TTC549 (cell line): Measurements from ENCODE around the gene SPATS2L.
"Not testable (repeated sequence)": the region's sequence is repeated elsewhere in the genome, so short reads cannot be mapped to it uniquely, and the experiment has no call there.

ENCODE experiments used
- FAIRE-seq: peaks from 2 replicates; lab custom pipeline; 2012; peaks lifted over from hg19 to GRCh38; lab: Jason Lieb, UNC

Gene SPATS2L

DNA sequence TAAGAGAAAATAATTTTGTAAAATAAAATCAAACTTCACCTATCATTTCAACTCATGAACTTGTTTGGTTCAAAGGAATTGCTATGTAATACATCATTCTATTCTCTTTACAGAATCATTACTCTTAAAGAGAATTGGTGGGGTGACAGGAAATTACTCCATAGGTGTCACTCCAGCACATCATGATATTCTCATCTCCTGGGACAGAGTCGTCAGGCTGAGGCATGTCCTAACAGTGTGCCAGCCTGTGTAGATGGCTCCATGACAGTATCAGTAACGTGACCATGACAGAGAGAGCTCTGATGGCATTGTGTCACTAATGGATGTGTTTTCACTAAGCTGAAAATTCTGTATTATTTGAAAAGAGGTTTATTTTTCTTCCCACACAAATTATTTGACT, 13.9 kb downstream of the SPATS2L start:
- no peak for FAIRE-seq

DNA sequence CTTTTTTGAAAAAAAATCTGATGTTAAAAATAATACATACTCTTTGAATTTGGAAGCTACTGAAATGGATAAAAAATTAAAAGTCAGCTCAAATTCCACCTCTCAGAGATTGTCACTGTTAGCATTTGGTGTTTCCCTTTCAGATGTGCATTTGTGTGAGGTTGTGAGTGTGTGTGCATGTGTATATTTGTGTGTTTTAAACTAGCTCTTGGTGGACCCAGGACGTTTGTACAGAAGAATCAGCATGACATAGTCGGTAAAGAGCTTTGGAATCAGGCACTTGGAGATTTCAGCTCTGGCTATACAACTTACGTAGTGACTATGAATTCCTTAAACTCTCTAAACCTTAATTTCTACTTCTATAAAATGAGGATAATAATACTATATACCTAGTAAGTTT, 14.5 kb downstream of the SPATS2L start:
- FAIRE-seq = no peak

DNA sequence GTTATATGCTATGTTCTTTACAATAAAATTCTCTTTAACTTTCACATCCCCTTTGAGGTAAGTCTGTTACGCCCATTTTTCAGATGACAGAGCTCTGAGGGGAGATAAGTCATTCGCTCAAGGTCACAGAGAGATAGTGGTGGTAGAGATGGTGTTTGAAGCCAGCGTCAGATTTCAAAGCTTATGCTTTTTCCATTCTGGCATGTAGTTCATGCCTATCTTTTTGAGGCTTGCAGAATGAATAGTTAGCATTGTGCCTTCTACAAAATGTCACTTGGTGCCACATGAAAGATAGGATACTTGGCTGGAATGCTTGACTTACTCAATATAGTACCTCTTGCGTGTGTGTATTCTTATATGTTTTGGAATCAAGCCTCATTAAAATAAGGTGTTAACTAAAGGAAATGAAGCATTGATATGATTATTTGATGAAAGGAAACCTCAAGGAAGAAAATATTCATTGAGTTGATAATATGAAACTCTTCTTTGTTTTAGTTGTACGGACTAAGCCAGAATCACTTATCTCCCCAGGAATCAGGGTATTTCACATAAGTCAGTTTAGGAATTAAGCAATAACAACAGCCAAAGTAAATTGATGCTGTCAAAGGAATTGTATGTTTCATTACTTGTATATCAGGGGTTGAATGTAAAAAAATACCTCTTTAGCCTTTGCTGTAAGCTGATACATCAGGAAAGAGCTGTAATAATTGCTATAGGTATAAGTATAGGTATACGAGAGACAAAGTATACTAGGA, 15.5 kb downstream of the SPATS2L start:
- no peak for FAIRE-seq

DNA sequence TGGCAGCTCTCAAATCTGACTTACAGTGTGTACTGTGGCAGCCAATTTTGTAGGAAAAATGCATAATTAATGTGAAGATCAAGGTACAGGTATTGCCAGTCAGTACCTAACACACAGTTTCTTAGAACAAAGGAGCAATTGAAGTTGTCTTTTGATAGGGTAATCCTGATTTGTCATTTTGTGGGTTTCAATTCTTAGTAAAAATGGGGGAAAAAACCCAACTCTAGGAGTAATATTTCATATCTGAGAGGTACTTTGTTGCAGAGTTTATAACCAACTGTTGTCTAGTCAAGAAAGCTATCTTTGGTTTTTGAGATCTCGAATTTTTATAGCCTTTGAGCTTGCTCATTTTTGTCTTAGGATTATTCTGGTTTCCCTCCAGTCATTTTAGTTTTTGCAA, 16.1 kb downstream of the SPATS2L start:
- FAIRE-seq = no peak

DNA sequence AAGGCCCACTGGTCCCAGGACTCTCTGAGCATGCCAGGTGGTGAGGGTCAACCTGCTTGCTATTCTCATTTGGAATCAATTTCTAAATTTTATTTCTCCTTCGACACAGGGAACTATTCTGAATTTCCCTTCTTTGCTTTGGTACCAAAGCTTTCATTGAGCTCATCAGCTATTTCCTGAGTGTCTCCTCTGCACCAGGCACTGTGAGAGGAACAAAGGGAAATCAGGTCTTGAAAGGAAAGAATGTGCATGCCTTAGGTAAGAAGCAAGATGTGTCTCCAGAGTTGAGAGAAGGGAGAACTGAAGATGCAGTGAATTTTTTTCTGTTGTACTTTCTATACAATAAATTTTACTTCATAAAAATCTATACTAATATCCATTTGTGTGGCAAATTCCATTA, 17.9 kb downstream of the SPATS2L start:
- FAIRE-seq = no peak

DNA sequence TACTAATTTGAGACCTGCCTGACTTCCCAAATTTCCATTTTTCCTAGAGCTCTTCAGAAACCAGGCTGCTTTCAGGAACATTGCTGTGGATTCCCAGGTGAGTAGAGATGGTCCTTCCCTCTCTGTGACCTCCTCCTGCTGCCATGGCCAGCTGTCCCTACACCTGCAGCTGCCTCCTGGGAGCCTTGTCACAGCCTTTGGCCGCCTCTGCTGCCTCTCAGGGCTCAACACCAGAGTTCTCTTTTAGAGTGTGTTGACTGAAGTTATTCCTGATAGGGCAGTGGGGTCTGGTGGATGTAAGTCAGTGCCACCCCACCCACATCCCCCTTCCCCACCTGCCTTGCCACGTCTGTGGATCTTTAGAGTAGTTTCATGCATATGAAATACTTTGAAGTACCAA, 22.9 kb downstream of the SPATS2L start:
- no peak for FAIRE-seq

DNA sequence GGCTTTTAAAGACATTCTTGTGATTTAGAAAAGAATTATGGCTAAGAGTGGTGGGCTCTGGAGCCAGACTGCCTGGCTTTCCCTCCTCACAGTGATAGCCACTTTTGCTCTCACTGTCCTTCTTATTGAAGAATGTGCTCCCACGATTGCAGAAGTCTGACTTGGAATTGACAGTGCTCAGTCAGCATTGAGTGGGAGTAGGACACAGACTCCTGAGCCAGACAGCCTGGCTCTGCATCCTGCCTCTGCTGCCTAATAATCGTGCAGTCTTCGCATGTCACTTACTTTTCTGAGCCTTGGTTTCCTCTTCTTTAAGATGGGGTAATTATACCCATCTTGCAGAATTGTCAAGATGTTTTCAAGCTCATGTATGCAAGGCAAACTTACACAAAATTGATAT, 23.3 kb downstream of the SPATS2L start:
- no peak for FAIRE-seq

DNA sequence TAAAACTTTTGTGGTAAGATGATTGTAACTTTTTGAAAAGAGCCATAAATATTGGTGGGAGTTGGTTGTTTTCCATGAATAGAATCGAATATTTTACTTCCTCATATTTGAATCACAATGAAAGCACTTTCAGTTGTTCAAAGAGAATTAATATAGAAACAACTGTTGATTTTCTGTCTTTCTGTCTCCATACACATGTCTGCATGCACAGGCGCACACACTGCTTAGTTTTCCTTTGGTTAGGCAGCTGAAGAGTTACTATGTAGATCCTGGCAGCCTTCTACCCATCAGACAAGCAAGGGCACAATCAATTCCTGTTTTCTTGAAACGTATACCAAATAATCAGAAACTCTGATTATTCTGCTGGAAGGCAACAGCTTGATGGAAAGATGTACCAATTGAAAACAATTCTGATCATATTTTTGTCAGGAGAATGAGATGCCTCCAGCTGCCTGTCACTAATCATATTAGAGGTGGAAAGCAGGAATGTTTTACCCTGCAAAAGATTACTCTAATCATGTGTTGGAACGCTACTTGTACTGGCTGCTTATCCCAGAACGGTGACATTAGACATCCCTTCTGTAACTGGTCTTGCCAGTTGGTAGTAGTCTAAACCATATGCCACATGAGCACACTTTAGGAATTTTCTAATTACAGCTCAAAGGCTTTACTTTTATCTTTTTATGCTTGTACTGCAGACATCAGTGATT, 24.0 kb downstream of the SPATS2L start:
- FAIRE-seq = no peak

DNA sequence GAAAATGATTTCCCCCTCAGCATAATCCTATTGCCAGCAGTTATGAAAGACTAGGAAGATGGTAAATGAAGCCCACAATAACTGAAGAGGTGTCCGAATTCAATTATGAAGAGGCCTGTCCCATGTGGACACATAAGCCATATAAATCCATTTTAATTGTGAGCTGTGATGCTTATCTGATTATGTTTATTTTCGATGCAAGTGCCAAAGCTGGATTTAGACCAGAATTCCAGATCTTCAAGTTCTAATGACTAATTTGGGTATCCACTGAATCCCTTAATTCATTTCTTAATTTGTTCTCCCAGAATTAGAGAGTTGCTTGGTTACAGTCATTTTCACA, 24.5 kb downstream of the SPATS2L start:
- FAIRE-seq = no peak

DNA sequence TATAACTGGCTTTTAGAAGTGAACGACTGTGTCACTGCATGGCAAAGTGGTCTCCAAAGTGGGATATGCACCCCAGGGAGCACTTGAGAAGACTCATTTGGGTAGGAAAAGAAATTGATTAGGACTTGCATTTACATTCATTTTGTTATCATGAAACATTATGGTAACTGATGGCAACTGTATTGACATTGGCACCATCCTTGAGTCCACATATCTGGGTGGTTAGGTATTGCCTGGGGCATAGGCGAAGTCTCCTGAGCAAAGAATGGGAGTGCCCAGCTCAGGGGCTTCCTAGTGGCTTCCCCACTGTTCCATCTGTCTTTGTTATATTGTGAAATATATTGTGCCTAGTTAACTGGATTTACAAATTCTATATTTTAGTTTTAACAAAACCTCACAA, 29.2 kb downstream of the SPATS2L start:
- FAIRE-seq = no peak

DNA sequence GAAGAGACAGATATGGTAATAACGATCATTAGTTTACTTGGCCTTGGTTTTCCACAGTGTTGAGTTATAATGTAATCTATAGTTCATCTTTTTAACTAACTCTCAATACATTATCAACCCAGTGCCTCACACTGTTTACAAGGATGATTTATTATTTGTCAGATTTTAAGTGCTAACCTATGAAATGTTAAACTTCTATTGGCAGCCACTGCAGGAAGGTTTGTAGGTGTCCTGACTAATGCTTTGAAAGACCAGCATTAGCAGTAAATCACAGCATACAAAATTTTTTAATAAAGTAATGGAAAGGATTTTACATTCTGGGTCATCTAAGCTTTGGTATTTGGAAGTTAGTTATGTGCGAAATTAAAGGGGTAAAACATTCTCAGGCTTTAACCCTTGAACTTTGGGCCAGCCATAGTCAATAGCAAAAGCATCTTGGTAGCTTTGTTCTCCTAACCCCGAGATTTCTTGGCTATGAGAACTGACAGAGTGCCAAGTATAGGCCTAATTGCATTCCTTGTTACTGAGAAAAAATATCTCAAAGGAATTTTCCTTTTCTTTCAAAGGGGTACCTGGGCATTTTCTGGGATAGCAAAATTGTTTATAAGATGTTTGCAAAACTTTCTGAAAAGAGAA, 30.6 kb downstream of the SPATS2L start:
- no peak for FAIRE-seq

DNA sequence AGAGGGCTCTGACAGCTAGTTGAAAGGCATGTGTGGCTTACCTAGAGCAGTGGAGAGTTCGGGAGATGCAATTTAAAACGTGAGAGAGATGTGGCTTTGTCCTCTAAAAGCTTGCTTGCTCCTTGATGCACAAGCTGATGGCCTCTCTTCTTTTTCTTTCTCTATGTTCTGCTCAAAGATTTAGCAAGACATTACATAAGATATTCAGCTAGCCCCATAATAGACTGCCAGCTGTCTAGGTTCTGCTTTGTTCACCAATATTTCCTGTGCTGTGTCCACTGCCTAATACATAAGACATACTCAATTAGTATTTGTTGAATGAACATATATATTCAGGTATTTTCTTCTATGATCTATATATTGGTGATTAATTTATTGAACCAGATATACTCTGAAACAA, 31.1 kb downstream of the SPATS2L start:
- FAIRE-seq = no peak

DNA sequence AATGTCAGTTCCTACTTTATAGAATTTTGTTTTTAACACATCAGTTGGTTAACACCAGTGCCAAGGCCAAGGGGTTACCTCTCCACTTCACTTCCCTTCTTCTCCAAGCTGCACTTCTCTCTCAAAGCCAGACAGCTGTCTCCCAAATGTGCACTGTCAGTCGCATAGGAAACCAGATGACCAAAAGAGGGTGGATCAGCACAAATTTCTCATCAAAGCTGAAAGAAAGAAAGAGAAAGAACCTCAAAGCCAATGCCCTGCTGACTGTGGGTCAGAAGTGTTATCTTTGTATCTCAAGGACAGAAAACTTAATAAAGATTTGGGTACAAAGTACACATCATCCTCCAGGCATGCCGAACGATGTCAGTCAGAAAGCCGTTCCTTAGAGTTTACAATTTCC, 32.2 kb downstream of the SPATS2L start:
- no peak for FAIRE-seq

DNA sequence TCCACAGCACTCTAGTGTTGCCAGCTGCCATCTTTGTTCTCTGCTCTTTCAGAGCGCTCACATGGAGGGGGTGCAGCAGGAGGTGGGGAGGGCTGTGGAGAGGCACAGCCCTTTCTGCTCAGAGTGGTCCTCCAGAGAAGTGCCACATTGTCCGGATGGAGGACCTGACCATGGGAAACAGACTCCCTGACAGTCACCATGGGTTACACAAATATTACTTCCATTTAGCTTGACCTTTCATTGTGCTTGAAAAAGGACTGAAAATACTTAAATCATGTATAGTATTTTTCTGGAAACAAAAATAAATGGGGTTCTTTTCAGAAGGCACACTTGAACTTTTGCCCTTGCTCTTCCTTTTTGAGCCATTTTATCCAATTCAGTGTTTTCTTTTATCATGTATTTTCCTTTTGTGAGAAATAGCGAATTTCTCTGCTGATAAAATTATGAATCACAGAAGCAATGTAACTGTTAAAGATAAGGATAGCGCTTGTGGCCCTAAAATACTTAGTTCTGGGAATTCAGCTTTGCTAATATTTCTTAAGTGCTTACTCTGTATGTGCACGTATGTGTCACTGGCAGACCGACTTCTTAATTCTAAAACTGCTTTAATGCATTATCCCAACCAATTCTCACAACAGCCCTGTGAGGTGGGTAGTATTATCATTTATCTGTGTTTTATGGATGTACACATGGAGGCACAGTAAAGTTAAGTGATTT, 34.2 kb downstream of the SPATS2L start:
- no peak for FAIRE-seq

DNA sequence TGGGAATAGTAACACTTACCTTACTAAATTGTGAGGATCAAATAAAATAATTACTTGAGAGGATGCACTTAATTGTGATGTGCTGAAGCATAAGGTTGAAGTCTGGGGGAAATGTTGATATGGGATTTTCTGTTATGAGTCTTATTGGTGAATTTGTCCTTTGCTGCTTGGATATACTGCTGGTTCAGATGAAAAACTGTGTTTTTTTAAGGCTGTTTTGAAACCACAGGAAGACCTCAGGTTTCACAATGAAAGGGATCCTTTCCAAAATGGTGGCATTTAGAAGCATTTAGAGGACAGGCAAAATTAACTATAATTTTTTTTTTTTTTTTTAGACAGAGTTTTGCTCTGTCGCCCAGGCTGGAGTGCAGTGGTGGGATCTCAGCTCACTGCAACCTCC, 34.9 kb downstream of the SPATS2L start:
- FAIRE-seq = no peak

DNA sequence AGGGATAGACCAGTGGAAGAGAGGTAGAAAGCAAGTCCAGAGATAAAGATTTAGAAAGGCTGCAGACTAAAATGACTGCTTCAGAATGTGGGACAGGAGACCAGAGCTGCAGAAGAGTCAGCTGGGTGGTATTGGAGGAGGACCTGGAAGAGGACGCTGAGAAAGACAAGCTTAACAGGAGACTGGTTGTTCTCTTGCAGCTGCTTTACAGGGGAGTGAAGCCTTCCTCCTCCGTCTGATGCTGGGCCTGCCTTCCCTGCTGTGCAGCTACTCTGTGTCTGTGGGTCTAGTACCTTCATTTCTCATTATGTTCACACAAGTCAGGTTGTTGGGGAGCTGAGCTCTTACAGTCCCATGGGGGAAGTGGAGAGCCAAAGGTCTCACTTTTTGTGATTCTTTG, 35.7 kb downstream of the SPATS2L start:
- no peak for FAIRE-seq

DNA sequence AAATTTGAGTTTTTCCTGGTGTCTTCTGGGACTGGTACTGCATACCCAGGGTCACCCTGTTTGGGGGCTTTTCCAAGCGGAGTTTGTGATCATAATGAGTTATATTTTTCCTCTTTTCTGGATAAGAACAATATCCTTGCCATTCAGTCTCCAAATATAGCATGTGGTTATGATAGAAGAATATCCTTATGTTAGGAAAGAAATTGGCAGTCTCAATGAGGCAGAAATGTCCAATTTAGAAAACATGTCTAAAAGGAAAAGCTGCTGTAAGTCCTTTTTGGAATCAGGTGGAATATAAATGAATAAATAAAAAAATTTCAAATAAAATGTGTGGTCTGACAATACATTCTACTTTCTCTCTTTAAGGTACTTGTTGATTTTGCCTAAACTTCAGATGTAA, 36.2 kb downstream of the SPATS2L start:
- no peak for FAIRE-seq

DNA sequence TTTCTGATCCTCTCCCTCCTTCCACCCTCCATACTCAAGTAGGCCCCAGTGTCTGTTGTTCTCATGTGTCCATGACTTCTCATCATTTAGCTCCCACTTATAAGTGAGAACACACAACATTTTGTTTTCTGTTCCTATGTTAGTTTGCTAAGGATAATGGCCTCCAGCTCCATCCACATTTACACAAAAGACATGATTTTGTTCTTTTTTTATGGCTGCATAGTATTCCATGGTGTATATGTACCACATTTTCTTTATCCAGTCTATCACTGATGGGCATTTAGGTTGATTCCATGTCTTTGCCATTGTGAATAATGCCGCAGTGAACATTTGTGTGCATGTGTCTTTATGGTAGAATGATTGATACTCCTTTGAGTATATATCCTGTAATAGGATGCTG, 37.7 kb downstream of the SPATS2L start:
- not testable (repeated sequence) for FAIRE-seq

DNA sequence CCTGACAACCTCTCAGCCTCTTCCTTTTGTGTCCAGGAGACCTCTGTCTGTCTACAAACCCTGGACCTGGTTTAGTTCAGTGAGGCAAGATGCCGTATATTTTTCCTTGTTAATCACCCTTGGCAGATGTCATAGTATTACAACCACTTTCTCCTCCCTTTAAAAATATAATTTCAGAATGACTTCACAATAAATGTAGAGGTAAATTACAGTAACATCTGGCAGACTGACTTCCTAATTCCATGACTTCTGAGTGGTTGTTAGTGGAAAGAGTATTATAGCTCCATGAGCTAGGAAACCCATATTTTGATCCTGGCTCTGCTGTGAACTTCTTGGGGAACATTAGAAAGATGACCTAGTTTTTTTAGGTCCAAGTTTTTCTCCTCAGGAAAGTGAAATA, 39.5 kb downstream of the SPATS2L start:
- no peak for FAIRE-seq

DNA sequence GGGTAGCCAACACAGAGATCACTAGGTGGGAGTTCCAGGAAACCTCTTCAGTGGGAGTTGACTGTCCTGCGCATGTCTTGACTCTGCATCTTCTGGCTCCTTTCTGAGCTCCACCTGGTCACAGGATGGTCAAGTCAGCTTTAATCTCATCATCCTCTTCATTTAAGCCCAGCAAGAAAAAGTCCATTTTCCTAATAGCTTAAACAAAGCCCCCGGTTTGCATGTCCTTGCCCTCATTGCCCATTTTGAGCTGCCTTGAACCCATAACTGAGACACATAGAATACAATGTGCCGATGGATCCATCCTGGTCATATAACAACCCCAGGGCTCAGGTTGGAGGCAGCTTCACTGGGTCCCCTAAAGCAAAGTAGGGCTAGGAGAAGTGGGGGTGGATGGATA, 40.8 kb downstream of the SPATS2L start:
- FAIRE-seq = no peak

DNA sequence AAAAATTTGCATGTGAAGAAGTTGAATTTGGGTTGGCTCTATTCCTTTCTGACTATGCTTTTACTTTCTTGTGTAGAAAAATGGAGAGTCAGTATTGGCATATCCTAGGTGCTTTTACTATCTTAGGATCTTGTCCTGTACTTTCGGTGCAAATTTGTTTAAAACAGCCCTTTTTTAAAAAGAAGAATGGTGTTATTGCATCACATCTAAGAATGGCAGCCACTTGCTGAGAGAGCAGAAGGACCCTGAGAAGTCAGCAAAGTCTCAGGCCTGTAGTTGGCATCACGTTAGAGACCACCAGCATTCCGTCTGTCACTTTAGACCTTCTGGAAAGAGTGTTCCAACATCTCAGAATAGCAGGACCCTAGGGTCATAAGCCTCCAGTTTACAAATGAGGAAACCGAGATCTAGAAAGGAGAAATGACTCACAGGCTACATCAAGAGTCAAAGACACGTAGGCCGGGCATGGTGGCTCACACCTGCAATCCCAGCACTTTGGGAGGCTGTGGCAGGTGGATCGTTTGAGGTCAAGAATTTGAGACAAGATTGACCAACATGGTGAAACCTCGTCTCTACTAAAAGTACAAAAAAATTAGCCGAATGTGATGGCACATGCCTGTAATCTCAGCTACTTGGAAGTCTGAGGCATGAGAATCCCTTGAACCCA, 42.5 kb downstream of the SPATS2L start:
- FAIRE-seq = no peak

DNA sequence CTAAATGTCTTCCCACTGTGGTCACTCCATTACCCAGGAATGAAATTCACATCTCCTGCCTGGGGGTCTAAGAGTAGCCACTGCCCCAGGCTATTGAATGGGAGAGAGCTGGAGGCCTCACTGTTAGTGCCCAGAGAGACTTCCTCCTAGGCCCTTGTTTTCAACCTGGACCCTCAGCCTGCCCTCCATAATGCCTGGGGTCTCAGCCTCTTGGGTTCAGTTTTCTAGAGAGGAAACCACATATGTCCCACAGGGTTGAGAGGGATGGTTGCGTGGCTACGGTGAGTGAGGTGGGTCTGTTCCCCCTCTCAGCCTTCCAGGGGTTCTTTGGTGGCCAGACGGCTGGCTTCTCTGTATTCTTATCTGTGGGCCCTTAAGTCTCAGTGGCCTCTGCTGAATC, 43.4 kb downstream of the SPATS2L start:
- FAIRE-seq = no peak

DNA sequence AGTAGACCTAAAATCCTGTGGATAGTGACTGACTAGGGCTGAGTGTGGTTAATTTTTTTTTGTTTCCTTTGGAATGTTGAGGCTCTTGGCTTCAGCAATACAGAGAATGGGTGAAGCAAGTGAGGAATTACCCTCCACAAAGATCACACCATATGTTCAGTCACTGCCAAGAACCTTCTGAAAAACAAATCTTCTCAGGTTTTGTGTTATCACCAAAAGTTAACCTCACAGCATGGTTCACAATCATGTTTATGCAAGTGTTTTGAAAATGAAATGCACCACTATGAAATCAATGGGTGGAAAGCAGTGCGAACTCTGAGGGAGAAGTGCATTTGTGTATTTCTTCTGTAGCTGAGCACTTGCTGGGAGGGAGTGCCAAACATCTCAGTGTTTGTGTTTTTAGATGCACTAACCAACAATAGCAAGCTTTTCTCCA, 44.4 kb downstream of the SPATS2L start:
- no peak for FAIRE-seq
